ENCODE data around the gene NRP2.

NRP2 gene

GRCh38 chr2:205775097-205775877 lies 93.0 kb downstream of the NRP2 start:
- no peaks in the 10 kb centered on the region for H3K4me1 ChIP-seq (ENCODE audit: insufficient read depth, insufficient read length)
- no peak overlapping the region for H3K4me3 ChIP-seq (ENCODE audit: insufficient read length, low read depth)
- DNase-seq (ENCODE audit: low read depth, low spot score) = no peak

GRCh38 chr2:205776139-205776538 lies 93.8 kb downstream of the NRP2 start:
- no peaks in the 10 kb centered on the region for H3K27me3 ChIP-seq (ENCODE audit: insufficient read depth, insufficient read length)
- H3K4me1 ChIP-seq (ENCODE audit: insufficient read depth, insufficient read length) = no peaks in the 10 kb centered on the region
- DNase-seq (ENCODE audit: low read depth, low spot score) = peak; percentile 57
- TF ChIP-seq SUZ12 (IDR thresholded peaks at IDR 0.05; ENCODE audit: extremely low read depth, insufficient read depth, insufficient read length) = no peak
- no peak for TF ChIP-seq ZNF274 (IDR thresholded peaks at IDR 0.05; ENCODE audit: low read depth, low read length)
- no peak for TF ChIP-seq YY1 (IDR thresholded peaks at IDR 0.05; ENCODE audit: insufficient read depth, insufficient read length)
- H3K36me3 ChIP-seq (ENCODE audit: insufficient read depth, insufficient read length, low read length) = peaks cover 6% of the 10 kb centered on the region
- no peak overlapping the region for H3K9ac ChIP-seq (ENCODE audit: insufficient read length, low read depth)
- H3K4me3 ChIP-seq (ENCODE audit: insufficient read length, low read depth) = no peak overlapping the region
- no peaks in the 10 kb centered on the region for H3K9me3 ChIP-seq (ENCODE audit: insufficient read depth, low read length)

More at GRCh38 chr2:205775097-205775877, 93.0 kb downstream of the NRP2 start:
- H3K27me3 ChIP-seq (ENCODE audit: insufficient read depth, insufficient read length) = no peaks in the 10 kb centered on the region
- no peak for TF ChIP-seq YY1 (IDR thresholded peaks at IDR 0.05; ENCODE audit: insufficient read depth, insufficient read length)
- no peak for TF ChIP-seq SUZ12 (IDR thresholded peaks at IDR 0.05; ENCODE audit: extremely low read depth, insufficient read depth, insufficient read length)
- TF ChIP-seq ZNF274 (IDR thresholded peaks at IDR 0.05; ENCODE audit: low read depth, low read length) = no peak
- H3K36me3 ChIP-seq (ENCODE audit: insufficient read depth, insufficient read length, low read length) = peaks cover 11% of the 10 kb centered on the region
- H3K9me3 ChIP-seq (ENCODE audit: insufficient read depth, low read length) = no peaks in the 10 kb centered on the region
- H3K9ac ChIP-seq (ENCODE audit: insufficient read length, low read depth) = no peak overlapping the region

- Histone ChIP-seq H3K4me1 (ENCODE audit: insufficient read depth, insufficient read length) (no peaks in the 10 kb centered on the region), H3K36me3 (ENCODE audit: insufficient read depth, insufficient read length, low read length) (peaks cover 6% of the 10 kb centered on the region), H3K9me3 (ENCODE audit: insufficient read depth, low read length) (no peaks in the 10 kb centered on the region), H3K4me3 (ENCODE audit: insufficient read length, low read depth) (no peak overlapping the region), H3K9ac (ENCODE audit: insufficient read length, low read depth) (no peak overlapping the region), H3K27me3 (ENCODE audit: insufficient read depth, insufficient read length) (no peaks in the 10 kb centered on the region)
- DNase-seq (ENCODE audit: low read depth, low spot score) = no peak
- TF ChIP-seq ZNF274 (IDR thresholded peaks at IDR 0.05; ENCODE audit: low read depth, low read length) (no peak), SUZ12 (IDR thresholded peaks at IDR 0.05; ENCODE audit: extremely low read depth, insufficient read depth, insufficient read length) (no peak)
Observed at GRCh38 chr2:205776720-205777119, 94.4 kb downstream of the NRP2 start.

- no peak for DNase-seq (ENCODE audit: low read depth, low spot score)
- Histone ChIP-seq H3K9me3 (ENCODE audit: insufficient read depth, low read length) (no peaks in the 10 kb centered on the region), H3K9ac (ENCODE audit: insufficient read length, low read depth) (no peak overlapping the region), H3K36me3 (ENCODE audit: insufficient read depth, insufficient read length, low read length) (peaks cover 6% of the 10 kb centered on the region), H3K27me3 (ENCODE audit: insufficient read depth, insufficient read length) (no peaks in the 10 kb centered on the region), H3K4me1 (ENCODE audit: insufficient read depth, insufficient read length) (no peaks in the 10 kb centered on the region), H3K4me3 (ENCODE audit: insufficient read length, low read depth) (no peak overlapping the region)
- TF ChIP-seq SUZ12 (IDR thresholded peaks at IDR 0.05; ENCODE audit: extremely low read depth, insufficient read depth, insufficient read length) (no peak), ZNF274 (IDR thresholded peaks at IDR 0.05; ENCODE audit: low read depth, low read length) (no peak), YY1 (IDR thresholded peaks at IDR 0.05; ENCODE audit: insufficient read depth, insufficient read length) (no peak)
Observed at GRCh38 chr2:205778356-205778755, 96.1 kb downstream of the NRP2 start.

- TF ChIP-seq YY1 (IDR thresholded peaks at IDR 0.05; ENCODE audit: insufficient read depth, insufficient read length) = no peak
- no peak overlapping the region for H3K9ac ChIP-seq (ENCODE audit: insufficient read length, low read depth)
- peaks cover 6% of the 10 kb centered on the region for H3K36me3 ChIP-seq (ENCODE audit: insufficient read depth, insufficient read length, low read length)
- no peaks in the 10 kb centered on the region for H3K27me3 ChIP-seq (ENCODE audit: insufficient read depth, insufficient read length)
- no peak overlapping the region for H3K4me3 ChIP-seq (ENCODE audit: insufficient read length, low read depth)
- DNase-seq (ENCODE audit: low read depth, low spot score) = no peak
- no peaks in the 10 kb centered on the region for H3K4me1 ChIP-seq (ENCODE audit: insufficient read depth, insufficient read length)
- H3K9me3 ChIP-seq (ENCODE audit: insufficient read depth, low read length) = no peaks in the 10 kb centered on the region
Observed at GRCh38 chr2:205780645-205781044, 98.3 kb downstream of the NRP2 start.

- no peak overlapping the region for H3K9ac ChIP-seq (ENCODE audit: insufficient read length, low read depth)
- H3K9me3 ChIP-seq (ENCODE audit: insufficient read depth, low read length) = no peaks in the 10 kb centered on the region
- H3K4me1 ChIP-seq (ENCODE audit: insufficient read depth, insufficient read length) = no peaks in the 10 kb centered on the region
- no peaks in the 10 kb centered on the region for H3K27me3 ChIP-seq (ENCODE audit: insufficient read depth, insufficient read length)
- no peak for DNase-seq (ENCODE audit: low read depth, low spot score)
- peaks cover 4% of the 10 kb centered on the region for H3K36me3 ChIP-seq (ENCODE audit: insufficient read depth, insufficient read length, low read length)
- no peak overlapping the region for H3K4me3 ChIP-seq (ENCODE audit: insufficient read length, low read depth)
- TF ChIP-seq YY1 (IDR thresholded peaks at IDR 0.05; ENCODE audit: insufficient read depth, insufficient read length) = no peak
- TF ChIP-seq ZNF274 (IDR thresholded peaks at IDR 0.05; ENCODE audit: low read depth, low read length) = no peak
- no peak for TF ChIP-seq SUZ12 (IDR thresholded peaks at IDR 0.05; ENCODE audit: extremely low read depth, insufficient read depth, insufficient read length)
Observed at GRCh38 chr2:205781244-205781931, 99.1 kb downstream of the NRP2 start.

GRCh38 chr2:205782941-205783340 lies 100.6 kb downstream of the NRP2 start:
- TF ChIP-seq YY1 (IDR thresholded peaks at IDR 0.05; ENCODE audit: insufficient read depth, insufficient read length) = no peak
- TF ChIP-seq ZNF274 (IDR thresholded peaks at IDR 0.05; ENCODE audit: low read depth, low read length) = no peak
- no peak for TF ChIP-seq SUZ12 (IDR thresholded peaks at IDR 0.05; ENCODE audit: extremely low read depth, insufficient read depth, insufficient read length)
- Histone ChIP-seq H3K27me3 (ENCODE audit: insufficient read depth, insufficient read length) (no peaks in the 10 kb centered on the region), H3K4me1 (ENCODE audit: insufficient read depth, insufficient read length) (no peaks in the 10 kb centered on the region), H3K4me3 (ENCODE audit: insufficient read length, low read depth) (no peak overlapping the region), H3K36me3 (ENCODE audit: insufficient read depth, insufficient read length, low read length) (no peaks in the 10 kb centered on the region), H3K9ac (ENCODE audit: insufficient read length, low read depth) (no peak overlapping the region), H3K9me3 (ENCODE audit: insufficient read depth, low read length) (no peaks in the 10 kb centered on the region)
- no peak for DNase-seq (ENCODE audit: low read depth, low spot score)

Measured in NT2/D1 (cell line).